ENCODE measurements around the gene ALDH1L1.

Gene ALDH1L1

GRCh38 chr3:126117786-126118185, 62.6 kb downstream of the ALDH1L1 start:
- DNase-seq: no peak

GRCh38 chr3:126117212-126117611, 63.2 kb downstream of the ALDH1L1 start:
- no peak for DNase-seq

GRCh38 chr3:126116526-126116925, 63.9 kb downstream of the ALDH1L1 start:
- no peak for DNase-seq

GRCh38 chr3:126114443-126115386, 65.7 kb downstream of the ALDH1L1 start:
- DNase-seq: no peak

GRCh38 chr3:126113733-126114442, 66.5 kb downstream of the ALDH1L1 start:
- no peak for DNase-seq

- no peak for DNase-seq
These were observed 67.2 kb downstream of the ALDH1L1 start for GRCh38 chr3:126113238-126113555.

- no peak for DNase-seq
These were observed 67.7 kb downstream of the ALDH1L1 start for GRCh38 chr3:126112531-126113237.

GRCh38 chr3:126111566-126112475, 68.6 kb downstream of the ALDH1L1 start:
- no peak for DNase-seq

- no peak for DNase-seq
These were observed 69.2 kb downstream of the ALDH1L1 start for GRCh38 chr3:126111126-126111551.

GRCh38 chr3:126110431-126111125, 69.8 kb downstream of the ALDH1L1 start:
- DNase-seq: no peak

GRCh38 chr3:126109880-126110235, 70.5 kb downstream of the ALDH1L1 start:
- no peak for DNase-seq

- no peak for DNase-seq
These were observed 71.1 kb downstream of the ALDH1L1 start for GRCh38 chr3:126109146-126109879.

- no peak for DNase-seq
These were observed 71.7 kb downstream of the ALDH1L1 start for GRCh38 chr3:126108676-126109050.

GRCh38 chr3:126107957-126108675, 72.3 kb downstream of the ALDH1L1 start:
- DNase-seq: no peak

- DNase-seq: no peak
These were observed 73.0 kb downstream of the ALDH1L1 start for GRCh38 chr3:126107203-126107939.

- no peak for DNase-seq
These were observed 73.8 kb downstream of the ALDH1L1 start for GRCh38 chr3:126106336-126107202.

- no peak for DNase-seq
These were observed 74.6 kb downstream of the ALDH1L1 start for GRCh38 chr3:126105691-126106187.
